HG02623 (cell line): Measurements from ENCODE around the gene PPP1R3E.

ENCODE experiments used
- ATAC-seq: cut with Tn5 transposase; IDR thresholded peaks from one replicate; pipeline ENCODE4 v1.9.1; 2021; ENCODE audit warnings: moderate library complexity; ENCODE audit not compliant: unreplicated experiment

Gene PPP1R3E

GRCh38 chr14:23249824-23250223, 52.8 kb downstream of the PPP1R3E start:
- no peak for ATAC-seq

GRCh38 chr14:23248601-23249000, 54.1 kb downstream of the PPP1R3E start:
- no peak for ATAC-seq
